ENCODE data around the gene GALNT14.

DNA sequence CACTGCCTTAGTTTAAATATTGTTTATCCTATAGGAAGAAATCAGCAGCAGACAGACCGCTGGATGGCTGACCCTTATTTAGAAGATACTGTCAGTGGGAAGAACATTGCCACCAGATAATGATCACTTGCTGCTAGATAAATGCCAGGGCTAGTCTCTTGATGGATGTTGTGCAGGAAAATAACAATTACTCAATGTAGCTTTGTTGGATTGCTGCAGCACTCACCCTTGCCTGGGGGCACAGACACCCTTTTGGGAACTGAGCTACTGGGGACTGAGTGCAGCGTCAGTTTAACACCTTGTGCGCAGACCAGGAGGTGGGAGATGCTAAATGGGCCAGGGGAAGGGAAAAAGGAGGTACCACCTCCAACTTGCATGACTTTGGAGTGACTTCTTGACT is 266.8 kb downstream of the GALNT14 start:
- TF ChIP-seq POLR2A (IDR thresholded peaks at IDR 0.05; ENCODE audit: low read length), result no peak
- TF ChIP-seq GATA1 (IDR thresholded peaks at IDR 0.05; ENCODE audit: low read depth, low read length), result no peak

Measured in erythroblast (primary cell).